GM19035 (cell line): Measurements from ENCODE around the gene E2F1.

Source experiments
- ATAC-seq: cut with Tn5 transposase; IDR thresholded peaks from one replicate; pipeline ENCODE4 v1.9.1; 2021; ENCODE audit not compliant: unreplicated experiment

E2F1 gene

DNA sequence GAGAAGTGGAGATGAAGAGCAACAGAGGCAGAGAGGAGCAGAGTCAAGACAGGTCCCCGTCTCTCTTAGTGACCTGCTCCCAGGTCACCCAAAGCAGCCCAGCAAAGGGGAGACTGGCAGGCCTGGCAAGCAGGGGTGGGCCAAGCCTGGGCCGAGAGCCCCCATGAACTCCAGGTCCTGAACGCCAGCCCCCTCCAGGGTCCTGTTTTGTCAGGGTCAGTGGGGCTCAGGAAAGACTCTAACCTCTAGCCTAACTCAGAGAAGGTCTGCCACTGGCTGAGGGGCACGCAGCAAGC lies 13.1 kb downstream of the E2F1 start:
- no peak for ATAC-seq

GRCh38 chr20:33672426-33673113 lies 13.6 kb downstream of the E2F1 start:
- ATAC-seq, result no peak

GRCh38 chr20:33671573-33672288 lies 14.5 kb downstream of the E2F1 start:
- ATAC-seq, result no peak

GRCh38 chr20:33670715-33671499 lies 15.3 kb downstream of the E2F1 start:
- no peak for ATAC-seq

DNA sequence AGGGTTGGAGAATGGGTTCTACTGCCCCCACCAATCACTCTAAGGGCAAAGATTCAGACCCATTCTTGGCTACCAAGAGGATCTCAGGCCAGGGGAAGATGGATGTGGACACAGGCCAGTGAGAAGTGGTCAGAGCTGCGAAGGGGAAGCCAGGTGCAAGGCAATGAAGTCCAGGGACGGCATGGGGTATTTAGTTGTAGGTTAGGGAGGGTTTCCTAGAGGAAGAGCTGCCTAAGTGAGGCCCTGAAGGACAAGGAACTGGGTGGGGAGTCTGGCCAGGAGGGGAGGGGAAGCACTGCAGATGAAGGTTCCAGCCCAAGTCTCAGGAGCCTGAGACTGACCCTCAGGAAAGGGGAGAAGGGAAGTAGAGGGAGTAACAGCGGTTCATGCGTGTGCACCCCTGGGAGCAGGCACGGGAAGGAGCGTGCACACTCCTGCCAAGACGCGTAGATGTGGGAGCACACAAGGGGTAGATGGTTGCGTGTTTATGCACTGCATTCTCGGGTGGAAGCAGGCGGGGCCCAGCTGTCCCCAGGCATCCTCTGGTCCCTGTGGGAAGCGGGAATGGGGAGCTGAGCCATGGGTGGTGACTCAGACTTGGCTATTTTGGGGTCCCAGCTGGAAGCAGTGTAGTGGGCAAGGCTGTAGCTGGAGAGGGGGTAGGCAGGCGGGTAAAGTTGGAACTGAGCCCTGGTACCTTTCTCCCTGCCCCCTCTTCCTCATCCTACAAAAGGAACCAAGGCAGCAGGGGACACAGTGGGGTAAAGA lies 16.1 kb downstream of the E2F1 start:
- no peak for ATAC-seq

DNA sequence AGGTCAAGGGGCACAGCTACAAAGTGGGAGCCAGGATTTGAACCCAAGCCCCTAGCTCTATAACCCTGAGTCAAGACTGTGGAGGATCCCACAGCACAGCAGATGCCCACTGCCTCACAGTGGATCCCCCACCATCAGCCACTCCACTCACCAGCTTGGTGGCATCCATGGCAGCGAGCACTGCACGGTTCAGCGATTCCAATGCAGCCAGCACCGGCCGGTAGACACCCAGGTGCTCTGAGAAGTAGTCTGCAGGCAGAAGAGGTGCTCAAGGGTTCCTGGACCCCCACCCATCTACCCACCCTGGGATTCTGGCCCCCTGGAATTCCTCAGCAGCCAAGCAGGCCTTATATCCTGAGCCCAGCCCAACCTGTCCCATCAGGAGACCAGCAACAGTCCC lies 17.0 kb downstream of the E2F1 start:
- no peak for ATAC-seq

DNA sequence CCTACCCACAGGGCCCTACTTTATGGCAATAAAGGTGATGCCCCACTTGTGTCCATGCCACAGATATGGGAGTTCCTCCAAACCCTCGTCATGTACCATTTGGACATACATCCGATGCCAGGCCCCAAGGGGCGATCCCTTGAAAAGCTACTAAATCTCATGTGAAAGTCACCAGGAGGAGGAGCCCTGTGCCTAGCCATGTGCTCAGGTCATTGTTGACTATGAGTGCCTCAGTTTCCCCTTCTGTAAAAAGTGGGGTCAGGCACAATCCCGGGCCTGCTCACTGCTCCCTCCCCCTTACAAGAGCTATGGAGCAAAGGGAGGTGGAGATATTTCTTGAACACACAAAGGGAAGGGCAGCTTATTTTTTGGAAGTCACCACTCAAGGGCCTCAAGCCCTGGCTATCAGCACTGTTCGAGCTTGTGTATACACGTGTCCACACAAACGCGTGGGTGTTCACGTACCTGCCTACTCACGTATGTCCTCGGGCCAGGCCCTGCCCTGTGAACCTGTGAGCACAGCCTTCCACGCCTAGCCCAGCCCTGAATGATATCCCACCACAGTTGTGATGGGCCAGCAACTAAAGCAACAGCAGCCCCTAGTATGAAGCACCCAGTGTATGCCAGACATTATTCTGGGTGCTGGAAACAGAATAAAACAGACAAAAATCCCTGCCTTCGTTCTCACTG lies 17.6 kb downstream of the E2F1 start:
- ATAC-seq, result no peak

DNA sequence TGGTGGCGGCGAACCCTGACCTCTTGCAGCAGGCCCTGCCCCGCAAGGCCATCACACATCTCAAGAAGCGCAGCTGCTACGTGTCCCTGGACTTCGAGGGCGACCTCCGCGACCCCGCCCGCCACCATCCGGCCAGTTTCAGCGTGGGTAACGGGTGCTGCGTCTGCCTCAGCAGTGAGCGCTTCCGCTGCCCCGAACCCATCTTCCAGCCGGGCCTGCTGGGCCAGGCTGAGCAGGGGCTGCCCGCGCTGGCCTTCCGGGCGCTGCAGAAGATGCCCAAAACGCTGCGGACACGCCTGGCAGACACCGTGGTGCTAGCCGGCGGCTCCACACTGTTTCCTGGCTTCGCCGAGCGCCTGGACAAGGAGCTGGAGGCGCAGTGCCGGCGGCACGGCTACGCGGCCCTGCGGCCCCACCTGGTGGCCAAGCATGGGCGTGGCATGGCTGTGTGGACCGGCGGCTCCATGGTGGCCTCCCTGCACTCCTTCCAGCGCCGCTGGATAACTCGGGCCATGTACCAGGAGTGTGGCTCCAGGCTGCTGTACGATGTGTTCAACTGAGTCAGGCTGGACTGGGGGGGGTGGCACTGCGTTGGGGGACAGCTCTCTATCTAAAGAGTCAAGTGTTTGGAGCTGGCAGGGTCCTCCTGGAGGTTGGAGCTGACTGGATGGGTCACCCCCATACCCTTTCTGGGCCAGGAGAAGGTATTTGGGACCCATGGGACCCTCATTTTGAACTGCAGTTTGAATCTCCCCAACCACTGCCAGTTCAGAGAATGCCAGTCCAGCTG lies 18.3 kb downstream of the E2F1 start:
- ATAC-seq, result peak; percentile 42

GRCh38 chr20:33667245-33667675 lies 18.9 kb downstream of the E2F1 start:
- ATAC-seq, result peak; percentile 20

DNA sequence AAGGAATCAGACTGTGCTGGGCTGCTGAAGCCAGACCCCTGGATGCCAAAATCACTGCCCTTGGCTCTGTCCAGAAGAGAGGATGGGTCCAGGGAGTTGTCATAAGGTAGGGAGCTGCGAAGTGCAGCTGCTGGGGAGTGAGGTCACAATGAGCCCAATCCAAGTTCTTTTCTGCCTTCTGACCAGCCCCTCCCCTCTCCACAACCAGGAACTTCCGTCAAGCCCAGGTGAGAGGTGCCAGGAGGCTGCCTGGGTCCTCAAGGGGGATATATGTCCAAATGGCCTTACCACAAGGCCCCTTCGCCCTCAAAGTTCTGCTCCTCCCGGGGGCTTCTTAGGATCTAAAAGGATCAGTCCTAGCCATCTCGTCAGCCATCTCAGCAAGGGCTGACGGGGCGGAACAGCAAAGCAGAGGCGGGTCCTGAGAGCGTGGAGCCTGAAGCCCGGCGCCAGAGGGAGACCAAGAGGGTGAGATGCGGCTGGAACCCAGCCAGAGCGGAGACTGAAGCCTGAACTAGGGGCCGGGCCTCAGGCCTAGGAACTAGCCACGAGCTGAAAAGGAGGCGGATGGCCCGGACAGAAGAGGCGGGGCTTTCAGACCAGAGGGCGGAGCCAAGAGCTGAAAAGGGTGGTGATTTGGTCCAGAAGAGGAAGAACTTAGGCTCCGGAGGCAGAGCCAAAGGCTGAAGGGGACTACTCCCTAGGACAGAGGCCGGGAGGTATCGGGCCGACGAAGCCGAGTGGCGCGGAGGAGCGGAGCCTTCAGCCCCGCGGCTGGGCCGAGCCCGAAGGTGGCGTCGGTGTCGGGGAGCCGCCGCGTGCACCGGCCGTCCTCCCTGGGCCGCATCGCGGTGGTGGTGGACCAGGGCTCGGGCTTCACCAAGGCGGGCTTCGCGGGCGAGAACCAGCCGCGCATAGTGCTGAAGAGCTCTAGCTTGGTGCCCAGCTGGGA lies 19.6 kb downstream of the E2F1 start, which contains the start of gene ACTL10:
Gene ACTL10, plus strand, starts transcription at position 651 of the 952 bp plus-strand sequence. CDS start 555 bp downstream, outside the sequence.
- ATAC-seq, result peak; percentile 65

- ATAC-seq, result no peak
These were observed 21.4 kb downstream of the E2F1 start for GRCh38 chr20:33664762-33665144.

DNA sequence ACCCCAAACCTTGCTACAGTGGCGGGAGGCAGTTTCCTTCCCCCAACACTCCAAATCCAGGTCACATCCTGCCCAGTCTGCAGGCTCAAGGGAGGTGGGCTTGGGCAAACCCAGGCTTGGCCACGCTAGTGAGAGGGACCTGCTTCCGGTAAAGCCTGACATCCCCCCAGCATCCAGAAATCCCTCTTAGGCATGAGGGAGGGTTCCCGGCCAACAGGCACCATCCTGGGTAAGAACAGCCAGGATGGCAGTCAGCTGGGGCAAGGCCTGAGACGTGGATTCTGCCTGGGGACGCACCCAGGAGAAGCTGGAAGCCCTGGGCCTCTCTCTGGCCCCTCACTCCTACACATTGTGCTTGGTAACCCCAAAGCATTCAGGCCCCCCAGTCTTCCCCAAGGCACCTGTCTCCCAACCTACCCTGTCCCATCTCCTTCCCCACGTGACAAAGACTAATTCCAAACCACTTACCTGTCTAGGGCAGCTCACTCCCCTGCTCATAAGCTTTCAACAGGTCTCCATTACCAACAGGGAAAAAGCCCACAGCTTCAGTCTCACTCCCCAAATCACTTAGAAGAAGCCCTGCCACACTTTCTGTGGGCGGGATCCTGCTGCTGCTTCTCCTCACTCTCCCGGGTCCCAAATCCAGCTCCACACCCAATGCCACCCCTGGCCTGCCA lies 22.0 kb downstream of the E2F1 start:
- no peak for ATAC-seq

GRCh38 chr20:33663161-33664084 lies 22.8 kb downstream of the E2F1 start:
- ATAC-seq, result peak; percentile 41

GRCh38 chr20:33662172-33662571 lies 24.0 kb downstream of the E2F1 start, which contains the start of gene C20orf144:
TSS of gene C20orf144 (plus strand) at chr20:33662327. CDS start at chr20:33662346, 19 bp downstream.
- ATAC-seq, result no peak

DNA sequence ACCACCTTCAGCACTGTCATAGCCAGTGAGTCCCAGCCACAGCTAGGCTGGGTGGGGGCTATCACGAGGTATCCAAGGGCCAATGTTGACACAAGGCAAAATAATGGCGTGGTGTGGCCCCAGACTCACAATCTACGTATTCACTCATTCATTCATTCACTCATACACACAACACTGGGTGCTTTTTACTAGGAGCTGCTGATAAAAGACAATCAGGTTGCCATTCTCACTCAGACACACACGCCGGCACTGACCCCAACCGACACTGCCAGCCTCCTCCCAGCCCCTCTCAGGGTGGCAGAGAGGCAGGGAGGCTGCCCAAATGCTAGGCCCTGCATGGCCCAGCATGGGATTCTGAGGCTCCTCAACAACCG lies 25.5 kb downstream of the E2F1 start:
- ATAC-seq, result no peak

- no peak for ATAC-seq
These were observed 26.0 kb downstream of the E2F1 start for GRCh38 chr20:33660035-33660684.
